Astrocyte (in vitro differentiated cells and primary cell): ENCODE results near the gene CDK6.

ENCODE experiments used
- CTCF ChIP-seq: IDR thresholded peaks from 2 replicates; pipeline ENCODE4 v1.5.1; 2011; ENCODE audit warnings: low read depth, mild to moderate bottlenecking, inconsistent platforms, low read length, moderate library complexity; ENCODE audit not compliant: insufficient read depth
- EZH2 ChIP-seq: IDR thresholded peaks from 2 replicates; pipeline ENCODE4 v1.6.1; 2012; ENCODE audit warnings: mild to moderate bottlenecking, low read length, inconsistent platforms; ENCODE audit not compliant: insufficient read depth

GRCh38 chr7:92674379-92674778, 162.0 kb downstream of the CDK6 start:
- TF ChIP-seq CTCF: no peak
- no peak for TF ChIP-seq EZH2
